HG03354 (cell line): ENCODE measurements around the gene PTS.

ENCODE experiments used
- ATAC-seq: cut with Tn5 transposase; IDR thresholded peaks from one replicate; pipeline ENCODE4 v1.9.1; 2021; ENCODE audit warnings: mild to moderate bottlenecking; ENCODE audit not compliant: unreplicated experiment, poor library complexity, severe bottlenecking

Gene PTS

GRCh38 chr11:112219476-112220232 is 6.6 kb upstream of the PTS start:
- peak; percentile 97 for ATAC-seq

- ATAC-seq, result no peak
Measured at GRCh38 chr11:112221274-112221835, 4.9 kb upstream of the PTS start.

GRCh38 chr11:112222303-112222702 is 3.9 kb upstream of the PTS start:
- ATAC-seq, result no peak

GRCh38 chr11:112223121-112223520 is 3.1 kb upstream of the PTS start:
- no peak for ATAC-seq

GRCh38 chr11:112223754-112224532 is 2.3 kb upstream of the PTS start:
- ATAC-seq, result no peak

- ATAC-seq, result no peak
Measured at GRCh38 chr11:112225753-112226061, 521 bp upstream of the PTS start.

GRCh38 chr11:112226831-112227401 is 688 bp downstream of the PTS start:
- ATAC-seq, result peak; percentile 65

- ATAC-seq, result no peak
Measured at GRCh38 chr11:112227471-112227870, 1.2 kb downstream of the PTS start.

- no peak for ATAC-seq
Measured at GRCh38 chr11:112228706-112229105, 2.5 kb downstream of the PTS start.

- no peak for ATAC-seq
Measured at GRCh38 chr11:112229159-112229558, 2.9 kb downstream of the PTS start.

GRCh38 chr11:112229746-112230433 is 3.7 kb downstream of the PTS start:
- no peak for ATAC-seq

- ATAC-seq, result no peak
Measured at GRCh38 chr11:112231952-112232351, 5.7 kb downstream of the PTS start.

- no peak for ATAC-seq
Measured at GRCh38 chr11:112235750-112236390, 9.6 kb downstream of the PTS start.

GRCh38 chr11:112237451-112237850 is 11.2 kb downstream of the PTS start:
- ATAC-seq, result no peak

GRCh38 chr11:112238041-112238440 is 11.8 kb downstream of the PTS start:
- no peak for ATAC-seq

GRCh38 chr11:112241486-112241885 is 15.3 kb downstream of the PTS start:
- no peak for ATAC-seq

- no peak for ATAC-seq
Measured at GRCh38 chr11:112247201-112247600, 21.0 kb downstream of the PTS start.

- no peak for ATAC-seq
Measured at GRCh38 chr11:112248201-112248600, 22.0 kb downstream of the PTS start.

GRCh38 chr11:112249871-112250610 is 23.8 kb downstream of the PTS start:
- ATAC-seq, result no peak
